ENCODE measurements around the gene ZC3HAV1.
A peak's percentile ranks its signal among the peaks of the same experiment; 100 is the strongest.
"Not testable (repeated sequence)": the region's sequence is repeated elsewhere in the genome, so short reads cannot be mapped to it uniquely, and the experiment has no call there.

Gene ZC3HAV1

DNA sequence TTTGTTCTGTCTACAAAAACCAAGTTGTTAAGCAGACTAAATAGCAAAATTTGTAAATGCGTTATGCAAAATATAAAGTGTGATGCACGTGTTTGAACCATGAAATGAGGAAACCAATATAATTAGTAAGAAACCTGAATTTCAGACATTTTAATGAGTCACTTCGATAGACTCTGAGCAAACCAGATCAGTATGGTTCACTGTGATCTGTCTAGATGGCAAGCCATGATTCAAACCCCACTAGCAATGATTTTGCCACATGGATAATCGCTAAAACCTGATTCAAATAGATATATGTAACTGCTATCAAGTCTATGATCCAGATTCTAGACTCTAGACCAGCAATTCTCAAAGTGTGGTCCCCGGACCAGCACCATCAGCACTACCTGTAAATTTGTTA is 24.8 kb downstream of the ZC3HAV1 start:
- no peak for DNase-seq (ENCODE audit: low spot score)

- DNase-seq (ENCODE audit: low spot score) = no peak
These were observed 27.9 kb downstream of the ZC3HAV1 start for GRCh38 chr7:139081584-139081983.

GRCh38 chr7:139080905-139081304 is 28.6 kb downstream of the ZC3HAV1 start:
- no peak for DNase-seq (ENCODE audit: low spot score)

DNA sequence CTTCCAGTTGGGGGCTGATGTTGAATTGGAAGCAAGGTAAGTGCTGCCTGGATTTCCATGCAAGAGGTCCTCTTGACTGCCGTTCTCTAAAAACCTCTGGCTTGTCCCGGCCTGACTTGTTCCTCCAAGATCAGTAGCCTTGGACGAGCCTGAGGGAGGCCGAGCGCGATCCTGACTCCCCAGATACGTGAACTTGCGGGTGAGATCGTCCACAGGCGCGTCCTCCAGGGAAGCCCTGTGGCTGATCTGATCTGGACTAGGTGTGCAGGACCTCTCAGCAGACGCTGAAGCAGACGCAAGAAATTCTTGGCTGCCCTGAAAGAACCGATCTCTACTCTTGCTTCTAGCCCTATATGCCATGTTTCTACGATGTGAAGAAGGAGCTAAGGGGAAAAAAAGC is 29.7 kb downstream of the ZC3HAV1 start:
- DNase-seq (ENCODE audit: low spot score) = no peak

- no peak for DNase-seq (ENCODE audit: low spot score)
These were observed 30.6 kb downstream of the ZC3HAV1 start for GRCh38 chr7:139078911-139079310.

DNA sequence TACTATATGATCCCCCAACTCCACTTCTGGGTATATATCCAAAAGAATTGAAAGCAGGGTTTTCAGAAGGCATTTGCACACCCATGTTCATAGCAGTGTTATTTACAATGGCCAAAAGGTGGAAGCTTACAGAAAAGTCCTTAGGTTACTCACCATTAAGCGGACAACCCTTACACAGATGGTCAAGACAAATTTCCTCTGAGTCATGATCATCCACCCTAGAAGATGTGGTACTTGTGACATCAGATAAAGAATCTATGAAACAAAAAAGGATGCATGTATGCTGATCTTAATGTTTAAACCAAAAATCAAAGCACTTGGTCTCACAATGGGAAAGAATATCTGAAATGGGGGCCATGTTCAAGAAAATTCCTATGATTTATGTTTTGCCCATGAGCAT is 31.1 kb downstream of the ZC3HAV1 start:
- DNase-seq (ENCODE audit: low spot score) = no peak

GRCh38 chr7:139077706-139078105 is 31.8 kb downstream of the ZC3HAV1 start:
- DNase-seq (ENCODE audit: low spot score) = not testable (repeated sequence)

DNA sequence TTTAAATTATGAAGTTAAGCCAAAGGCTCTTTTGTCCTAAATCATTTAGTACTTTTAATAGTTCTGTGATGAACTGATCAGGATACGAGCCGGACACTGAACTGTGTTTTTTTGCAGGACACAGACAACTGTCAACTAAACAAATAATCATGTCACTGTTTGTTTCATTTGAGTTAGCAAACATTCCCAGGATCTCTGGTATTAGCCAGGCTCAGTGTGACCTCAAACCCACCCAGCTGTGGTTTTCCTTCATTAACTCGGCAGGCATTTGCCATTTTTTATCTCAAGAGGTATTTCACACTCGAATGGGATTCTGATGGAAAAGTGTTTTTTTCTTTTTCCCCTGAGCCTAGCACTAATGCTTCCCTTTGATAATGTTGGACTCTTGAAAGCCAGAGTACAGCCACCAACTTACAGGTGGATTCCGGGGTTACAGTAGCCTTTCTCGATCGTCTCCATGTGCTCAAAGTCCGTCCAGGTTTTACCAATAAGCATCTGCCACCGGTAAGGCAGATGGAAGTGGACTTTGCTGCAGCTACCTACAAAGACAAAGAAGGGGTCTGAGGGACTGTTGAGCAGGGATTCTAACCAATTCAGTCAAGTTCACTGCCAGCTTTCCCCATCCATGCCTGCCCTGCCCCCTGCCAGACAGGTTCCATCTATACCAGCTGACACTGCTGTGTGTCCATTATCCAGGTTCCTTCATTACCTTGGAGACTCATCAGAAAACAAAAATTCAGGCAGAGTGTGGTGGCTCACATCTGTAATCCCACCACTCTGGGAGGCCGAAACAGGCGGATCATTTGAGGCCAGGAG is 33.4 kb downstream of the ZC3HAV1 start:
- DNase-seq (ENCODE audit: low spot score) = no peak

- DNase-seq (ENCODE audit: low spot score) = peak; percentile 76
These were observed 34.4 kb downstream of the ZC3HAV1 start for GRCh38 chr7:139075031-139075652.

GRCh38 chr7:139072796-139073195 is 36.7 kb downstream of the ZC3HAV1 start:
- DNase-seq (ENCODE audit: low spot score) = no peak

DNA sequence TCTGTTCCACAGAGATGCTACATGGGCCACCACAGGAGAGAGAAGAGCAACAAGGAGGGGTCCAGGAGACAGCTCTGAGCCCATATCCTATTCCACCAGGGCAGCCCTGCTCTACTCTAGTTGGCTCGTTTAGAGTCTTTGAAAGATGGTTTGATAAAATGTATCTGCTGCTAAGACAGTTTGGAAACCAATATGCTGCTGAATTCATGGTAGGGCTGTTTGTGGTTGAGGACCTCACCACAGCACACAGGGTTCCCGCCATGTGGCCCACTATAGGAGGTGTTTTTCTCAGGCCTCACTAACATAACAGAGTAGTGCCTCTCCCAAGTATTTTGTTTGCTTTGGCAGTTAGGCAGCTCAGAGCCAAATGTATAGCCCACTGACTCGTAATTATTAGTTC is 37.8 kb downstream of the ZC3HAV1 start:
- DNase-seq (ENCODE audit: low spot score) = no peak

DNA sequence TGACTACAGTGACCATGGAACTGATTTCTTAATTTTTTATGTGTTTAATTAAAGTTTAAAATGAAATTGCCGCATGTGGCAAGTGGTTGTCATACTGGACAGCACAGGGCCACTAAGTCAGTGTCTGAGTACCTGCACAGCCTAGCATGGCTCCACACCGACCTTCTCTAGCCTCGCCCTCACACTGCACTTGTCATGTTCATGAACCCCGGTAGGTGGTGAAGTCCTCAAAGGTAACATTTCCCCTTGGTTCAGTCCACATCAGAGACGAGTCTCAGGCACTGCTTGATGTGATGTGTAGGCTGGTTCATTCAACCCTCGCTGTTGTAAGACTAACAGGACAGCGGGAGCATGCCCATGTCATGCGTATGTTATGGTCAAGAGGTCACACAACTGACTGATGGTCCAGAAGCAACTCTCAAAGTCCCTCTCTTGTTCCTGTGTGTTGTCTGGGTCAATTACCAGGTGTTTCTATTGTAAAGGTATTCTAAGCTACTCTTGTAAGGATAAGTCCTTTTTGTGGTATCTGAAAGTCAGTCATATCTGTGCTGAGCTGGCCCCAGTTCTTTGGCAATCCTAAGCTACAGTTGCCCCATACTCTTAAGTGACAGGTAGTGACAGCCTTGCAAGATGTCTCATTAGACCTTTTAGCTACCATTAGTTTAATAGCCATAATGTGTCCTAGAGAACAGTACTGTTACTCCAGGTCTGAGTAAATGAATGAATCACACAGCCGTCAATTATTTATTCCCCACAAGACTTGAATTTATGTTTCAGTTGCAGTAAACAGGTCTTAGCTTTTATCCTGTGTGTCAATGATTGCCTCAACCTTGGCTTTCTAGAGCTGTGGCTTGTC is 40.7 kb downstream of the ZC3HAV1 start:
- DNase-seq (ENCODE audit: low spot score) = no peak

DNA sequence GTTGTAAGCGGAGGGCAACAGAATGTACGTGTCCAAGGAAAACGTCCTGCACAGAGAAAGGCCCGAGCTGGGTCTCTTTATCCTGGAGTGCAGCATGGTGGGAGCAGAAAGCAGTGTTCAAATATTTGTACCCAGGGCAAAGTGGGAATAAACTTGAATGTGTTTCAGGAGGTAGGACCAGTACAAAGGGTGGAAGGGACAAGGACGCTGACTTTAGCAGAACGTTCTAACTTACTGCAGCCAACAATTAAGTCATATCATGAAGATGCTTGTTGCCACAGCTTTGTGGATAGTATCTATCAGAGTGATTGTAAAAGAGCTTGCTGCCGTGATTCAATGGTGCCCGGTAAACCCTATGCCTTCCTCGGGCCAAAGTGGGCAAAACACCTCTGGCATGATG is 43.2 kb downstream of the ZC3HAV1 start:
- DNase-seq (ENCODE audit: low spot score) = no peak

DNA sequence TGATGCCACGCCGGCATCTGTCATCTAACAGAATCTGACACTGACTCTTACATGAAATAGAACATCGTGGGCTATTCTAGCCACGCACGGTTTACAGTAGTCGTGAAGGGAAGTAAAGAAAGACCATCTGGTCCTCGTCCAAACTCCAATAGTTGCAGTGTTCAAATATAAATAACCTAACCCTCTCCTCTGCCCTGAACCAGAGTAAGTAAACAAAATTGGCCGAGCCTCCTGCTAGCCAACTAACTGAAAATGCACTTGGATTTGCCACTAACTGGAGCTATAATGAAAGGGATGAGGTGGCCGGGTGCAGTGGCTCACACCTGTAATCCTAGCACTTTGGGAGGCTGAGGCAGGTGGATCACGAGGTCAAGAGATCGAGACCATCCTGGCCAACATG is 44.2 kb downstream of the ZC3HAV1 start:
- no peak for DNase-seq (ENCODE audit: low spot score)

- DNase-seq (ENCODE audit: low spot score) = no peak
These were observed 48.1 kb downstream of the ZC3HAV1 start for GRCh38 chr7:139061416-139061815.

DNA sequence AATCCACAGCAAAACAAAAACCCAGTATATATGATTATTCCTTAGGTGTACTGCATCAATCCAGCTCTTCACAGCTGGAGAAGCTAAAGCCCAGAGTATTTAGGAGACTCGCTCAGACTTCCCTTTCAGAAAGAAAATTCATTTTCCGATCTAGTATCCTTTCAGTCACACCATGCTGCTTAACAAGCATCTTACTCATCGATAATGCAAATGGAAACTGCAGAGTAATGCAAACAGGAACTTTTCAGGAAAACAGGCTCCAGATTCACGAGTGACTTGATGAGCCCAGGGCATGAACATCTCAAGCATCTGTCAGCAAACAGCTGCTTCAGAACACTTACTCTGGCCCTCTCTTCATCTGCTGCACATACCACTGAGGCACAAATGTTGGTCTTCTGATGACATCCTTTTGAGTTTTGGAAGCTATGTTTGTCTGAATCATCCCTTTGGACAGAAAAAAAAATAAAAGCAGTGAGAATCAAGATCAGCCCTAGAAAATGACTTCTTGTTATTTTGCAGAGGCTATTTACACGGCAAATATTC is 48.8 kb downstream of the ZC3HAV1 start:
- DNase-seq (ENCODE audit: low spot score) = no peak

DNA sequence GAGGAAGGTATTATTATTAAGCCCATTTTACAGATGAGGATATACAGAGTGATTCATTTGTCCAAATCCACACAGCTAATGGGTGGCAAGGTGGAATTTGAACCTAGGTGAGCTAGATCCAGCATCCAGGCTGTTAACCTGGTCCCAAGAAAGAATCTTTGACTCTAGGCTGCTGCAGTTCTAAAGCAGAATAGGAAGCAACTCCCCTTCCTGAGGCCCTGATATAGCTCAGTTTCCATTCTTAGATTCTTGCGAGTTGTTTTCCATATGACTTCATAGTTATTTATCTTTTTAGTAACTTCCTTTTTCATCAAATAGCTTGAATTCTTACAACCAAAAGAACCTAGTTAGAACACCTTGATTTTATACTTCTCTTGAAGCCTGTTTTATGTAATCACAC is 49.6 kb downstream of the ZC3HAV1 start:
- DNase-seq (ENCODE audit: low spot score) = no peak

- peak; percentile 54 for DNase-seq (ENCODE audit: low spot score)
These were observed 50.6 kb downstream of the ZC3HAV1 start for GRCh38 chr7:139058943-139059342.

DNA sequence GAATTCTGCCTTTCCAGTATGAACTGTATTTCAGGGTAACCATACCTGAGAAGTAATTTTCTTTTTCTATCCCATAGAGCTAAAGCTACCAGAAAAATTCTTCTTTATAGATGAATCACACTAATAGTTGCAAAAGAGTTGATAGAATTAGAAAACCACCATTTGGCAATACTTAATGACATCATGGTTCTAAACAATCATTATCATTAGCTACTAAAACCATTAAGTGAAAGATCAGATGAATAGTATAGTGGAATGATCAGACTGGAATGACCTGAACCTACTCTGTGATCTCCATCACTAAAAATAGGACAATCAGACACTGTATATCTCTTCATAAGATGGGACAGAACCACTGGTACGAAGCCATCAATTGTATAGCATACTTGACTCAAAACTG is 53.8 kb downstream of the ZC3HAV1 start:
- no peak for DNase-seq (ENCODE audit: low spot score)

- DNase-seq (ENCODE audit: low spot score) = not testable (repeated sequence)
These were observed 54.9 kb downstream of the ZC3HAV1 start for GRCh38 chr7:139054656-139055055.

DNA sequence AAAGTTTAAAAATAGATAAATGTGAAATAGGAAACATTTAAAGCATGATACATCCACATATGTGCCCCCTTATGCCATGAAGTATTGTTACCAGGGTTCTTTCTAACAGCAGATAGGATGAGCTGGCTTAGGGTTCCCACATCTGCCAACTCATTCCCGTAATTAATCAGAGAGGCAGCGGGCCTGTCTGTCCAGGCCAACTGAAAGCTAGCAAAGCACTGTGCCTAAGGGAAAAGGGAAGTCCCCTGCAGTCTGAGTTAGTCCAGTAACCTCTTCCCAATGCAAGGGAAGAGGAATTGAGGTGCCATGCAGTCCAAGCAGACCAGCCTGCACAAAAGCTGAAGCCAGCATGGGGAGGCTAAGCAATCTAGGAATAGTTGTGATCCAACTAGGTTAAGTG is 55.4 kb downstream of the ZC3HAV1 start:
- DNase-seq (ENCODE audit: low spot score) = no peak

DNA sequence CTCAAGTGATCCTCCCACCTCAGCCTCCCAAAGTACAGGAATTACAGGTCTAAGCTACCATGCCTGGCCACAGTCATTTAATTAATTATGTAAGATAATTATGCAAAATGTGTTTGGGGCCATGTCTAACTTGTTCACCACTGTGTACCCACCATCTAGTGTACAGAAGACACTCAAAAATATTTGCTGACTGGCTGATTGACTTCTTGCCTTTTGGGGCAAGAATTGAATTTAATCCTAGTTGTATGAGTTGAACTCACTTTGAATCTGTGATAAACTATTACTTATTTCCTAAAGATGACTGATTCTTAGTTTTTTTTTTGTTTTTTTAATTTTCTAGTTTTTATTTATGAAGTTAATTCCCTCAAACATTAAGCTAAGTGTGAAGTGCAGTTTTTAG is 57.9 kb downstream of the ZC3HAV1 start:
- DNase-seq (ENCODE audit: low spot score) = no peak

DNA sequence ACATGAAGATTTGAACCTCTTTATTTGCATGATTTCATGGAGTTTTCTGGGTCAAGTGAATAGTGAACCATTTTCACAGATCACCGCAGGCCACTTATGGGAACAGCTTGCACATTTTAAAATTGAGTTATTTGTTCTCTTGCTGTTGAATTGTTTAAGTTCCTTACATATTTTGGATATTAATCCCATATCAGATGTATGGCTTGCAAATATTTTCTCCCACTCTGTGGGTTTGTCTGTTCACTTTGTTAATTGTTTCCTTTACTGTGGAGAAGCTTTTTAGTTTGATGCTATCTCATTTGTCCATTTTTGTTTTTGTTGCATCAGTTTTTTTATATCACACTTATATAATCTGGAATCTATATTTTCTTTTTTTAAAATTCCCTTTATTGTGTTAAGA is 59.6 kb downstream of the ZC3HAV1 start:
- no peak for DNase-seq (ENCODE audit: low spot score)
